GM12874 (cell line): ENCODE data around the gene MAN1C1.

ENCODE experiments used
- CTCF ChIP-seq: IDR thresholded peaks from 2 replicates; pipeline ENCODE4 v1.5.1; 2011; ENCODE audit warnings: low read depth, mild to moderate bottlenecking, control low read depth, low read length, moderate library complexity; ENCODE audit not compliant: insufficient read depth

Gene MAN1C1

DNA sequence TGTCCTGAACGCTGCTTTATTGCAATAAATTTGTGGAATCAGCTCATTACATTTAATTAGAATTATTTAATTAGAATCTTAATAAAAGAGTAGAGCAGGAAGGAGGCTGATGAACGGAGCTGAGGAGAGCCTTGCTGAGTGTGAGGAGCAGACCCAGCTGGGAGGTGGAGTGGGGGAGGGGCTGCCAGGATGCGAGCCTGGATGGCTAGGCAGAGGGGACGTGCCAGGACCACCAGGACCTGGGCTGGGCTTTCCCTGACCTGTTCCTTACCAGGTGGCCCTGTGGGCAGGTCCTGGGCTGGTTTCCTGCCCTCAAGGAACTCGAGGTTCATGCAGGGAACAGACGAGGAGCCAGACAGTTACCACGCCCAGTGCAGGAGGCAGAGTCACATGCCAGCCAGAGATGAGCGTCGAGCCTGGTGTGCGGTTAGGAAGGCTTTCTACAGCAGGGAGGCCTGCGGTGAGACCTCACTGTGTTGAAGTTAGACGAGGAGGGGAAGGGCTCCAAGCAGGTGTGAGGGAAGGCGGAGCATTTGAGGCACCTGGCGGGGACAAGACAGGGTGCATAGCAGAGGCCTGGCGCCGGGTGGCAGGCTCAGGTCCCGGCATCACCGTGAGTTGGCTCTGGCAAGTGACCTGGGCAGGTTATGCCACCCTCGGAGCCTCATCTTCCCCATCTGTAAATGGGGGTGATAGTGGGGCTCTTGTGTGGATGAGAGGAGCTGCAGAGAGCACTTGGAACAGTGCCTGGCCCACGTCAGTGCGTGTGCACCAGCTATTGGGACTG, 39.3 kb upstream of the MAN1C1 start:
- TF ChIP-seq CTCF, result no peak

DNA sequence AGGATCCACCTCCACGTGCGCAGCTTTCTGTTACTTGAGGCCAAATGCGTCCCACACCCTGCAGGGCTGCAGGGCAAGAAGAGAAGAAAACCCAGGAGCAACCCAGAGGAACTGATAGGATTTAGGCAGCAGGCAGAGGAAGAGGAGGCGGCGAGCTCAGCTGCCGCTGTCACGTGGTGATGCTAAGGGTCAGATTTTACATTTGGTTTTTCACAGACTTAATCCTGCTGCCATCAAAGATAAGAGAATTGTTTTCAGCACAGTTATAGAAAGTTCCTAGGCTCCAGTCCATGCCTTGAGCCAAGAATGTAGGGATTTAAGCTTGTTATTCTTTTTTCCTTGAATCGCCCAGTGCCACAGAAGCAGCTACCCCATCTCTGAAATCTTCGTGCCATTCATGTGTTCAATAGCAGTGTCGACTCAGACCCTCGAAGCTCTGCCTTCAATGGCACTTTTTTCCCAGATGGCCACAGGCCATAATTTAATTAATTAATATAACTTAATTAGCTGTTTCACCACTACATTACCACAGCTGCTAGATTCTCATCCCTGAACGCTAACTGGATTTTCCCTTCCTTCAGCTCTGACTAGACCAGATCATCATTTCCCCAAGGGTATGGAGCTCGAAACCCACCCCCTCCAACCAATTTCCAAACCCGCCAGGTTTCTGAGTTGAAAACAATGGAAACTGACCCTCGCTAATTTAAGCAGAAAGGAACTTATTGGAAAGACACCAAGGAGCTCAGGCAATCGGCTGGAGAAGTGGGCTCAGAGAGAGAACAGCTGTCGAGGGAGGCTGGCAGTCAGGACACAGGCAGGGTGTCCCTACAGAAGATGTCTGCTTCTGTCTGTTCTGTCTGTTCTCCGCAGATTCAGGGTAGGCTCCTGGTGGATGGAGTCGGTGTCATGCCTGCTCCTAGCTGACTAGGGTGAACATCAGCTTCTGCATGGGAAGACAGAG, 37.0 kb upstream of the MAN1C1 start:
- no peak for TF ChIP-seq CTCF

DNA sequence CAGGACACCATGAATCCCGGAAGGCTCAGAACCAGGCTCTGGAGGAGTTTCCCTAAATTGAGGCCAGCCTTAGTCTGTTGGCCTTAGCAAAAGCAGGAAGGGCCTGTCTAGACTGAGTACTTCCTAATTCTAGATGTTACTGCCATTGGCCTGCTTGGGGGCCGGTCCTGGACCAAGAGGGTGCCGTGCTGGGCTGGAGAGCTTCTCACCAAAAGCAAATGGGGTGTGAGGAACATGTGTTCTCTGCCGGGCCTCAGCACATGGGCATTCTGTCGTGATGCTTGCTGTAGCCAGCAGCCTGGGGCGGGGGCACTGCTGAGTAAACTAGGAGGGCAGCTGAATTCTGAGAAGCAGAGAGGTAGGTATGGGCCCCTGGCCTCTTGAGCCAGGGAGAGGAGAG, 35.7 kb upstream of the MAN1C1 start:
- no peak for TF ChIP-seq CTCF

GRCh38 chr1:25581764-25582163, 34.8 kb upstream of the MAN1C1 start:
- TF ChIP-seq CTCF, result no peak

GRCh38 chr1:25583519-25584370, 32.8 kb upstream of the MAN1C1 start:
- no peak for TF ChIP-seq CTCF

GRCh38 chr1:25586181-25586588, 30.4 kb upstream of the MAN1C1 start:
- no peak for TF ChIP-seq CTCF
